HG03521 (cell line): ENCODE data around the gene TEX9.
"Not testable (repeated sequence)": the region's sequence is repeated elsewhere in the genome, so short reads cannot be mapped to it uniquely, and the experiment has no call there.

Source experiments
- ATAC-seq: cut with Tn5 transposase; IDR thresholded peaks from one replicate; pipeline ENCODE4 v1.9.1; 2021; ENCODE audit warnings: mild to moderate bottlenecking, moderate library complexity; ENCODE audit not compliant: unreplicated experiment

Gene TEX9

DNA sequence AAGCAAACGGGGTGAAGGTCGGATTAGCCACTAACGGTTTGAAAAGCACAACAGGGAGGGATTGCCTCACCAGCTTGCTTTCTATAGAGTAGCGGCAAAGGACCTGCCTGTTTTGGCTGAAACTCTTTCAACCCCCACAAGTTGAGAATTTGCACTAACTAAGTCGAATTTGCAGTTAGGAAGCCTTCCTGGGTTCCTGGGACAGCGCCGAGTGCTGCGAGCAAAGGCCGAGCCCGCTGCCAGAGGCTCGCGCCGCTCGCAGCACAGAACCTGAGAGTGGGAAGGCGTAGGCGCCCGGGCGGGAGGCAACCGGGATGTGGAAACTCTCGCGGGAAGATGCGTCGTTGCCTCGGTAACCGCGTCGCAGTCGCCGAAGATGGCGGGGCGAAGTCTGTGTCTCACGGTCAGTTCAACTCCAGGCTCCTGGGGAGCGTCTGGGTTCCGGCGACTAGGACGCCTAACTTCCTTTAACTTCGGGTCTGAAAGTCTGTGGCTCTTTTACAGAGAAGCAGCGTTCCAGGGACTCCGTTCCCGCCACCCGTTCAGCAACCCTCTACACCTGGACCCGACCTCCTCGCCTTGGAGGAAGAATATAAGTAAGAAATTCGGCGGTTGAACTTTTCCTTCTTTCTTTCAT is at the start of gene TEX9:
Gene TEX9, plus strand, starts transcription at position 352 of the 637 bp plus-strand sequence. Its CDS starts 25 bp downstream, at position 377.
- ATAC-seq: peak; percentile 96

DNA sequence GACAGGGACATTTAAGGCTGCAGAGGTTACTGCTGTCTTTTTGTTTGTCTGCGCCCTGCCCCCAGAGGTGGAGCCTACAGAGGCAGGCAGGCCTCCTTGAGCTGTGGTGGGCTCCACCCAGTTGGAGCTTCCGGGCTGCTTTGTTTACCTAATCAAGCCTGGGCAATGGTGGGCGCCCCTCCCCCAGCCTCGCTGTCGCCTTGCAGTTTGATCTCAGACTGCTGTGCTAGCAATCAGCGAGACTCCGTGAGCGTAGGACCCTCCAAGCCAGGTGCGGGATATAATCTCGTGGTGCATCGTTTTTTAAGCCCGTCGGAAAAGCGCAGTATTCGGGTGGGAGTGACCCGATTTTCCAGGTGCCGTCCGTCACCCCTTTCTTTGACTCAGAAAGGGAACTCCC is 48.7 kb upstream of the TEX9 start:
- ATAC-seq: not testable (repeated sequence)

DNA sequence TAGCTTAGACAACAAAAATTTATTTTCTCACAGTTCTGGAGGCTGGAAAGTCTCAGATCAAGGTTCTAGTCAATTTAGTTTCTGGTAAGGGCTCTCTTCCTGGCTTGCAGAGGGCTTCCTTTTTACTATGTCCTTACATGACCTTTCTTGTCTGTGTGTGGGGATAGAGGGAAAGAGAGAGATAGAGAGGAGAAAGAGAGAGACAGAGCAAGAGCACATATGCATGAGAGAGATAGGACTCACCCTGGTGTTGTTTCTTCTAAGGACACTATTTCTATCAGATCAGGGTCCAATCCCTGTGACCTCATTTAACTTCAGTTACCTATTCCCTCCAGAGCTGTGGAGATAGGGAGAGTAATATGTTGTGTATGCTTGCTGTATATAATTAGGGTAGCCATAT is 44.9 kb upstream of the TEX9 start:
- no peak for ATAC-seq

- ATAC-seq: no peak
Measured at GRCh38 chr15:56320861-56321260, 44.4 kb upstream of the TEX9 start.

GRCh38 chr15:56322444-56322843 is 42.8 kb upstream of the TEX9 start:
- ATAC-seq: no peak

DNA sequence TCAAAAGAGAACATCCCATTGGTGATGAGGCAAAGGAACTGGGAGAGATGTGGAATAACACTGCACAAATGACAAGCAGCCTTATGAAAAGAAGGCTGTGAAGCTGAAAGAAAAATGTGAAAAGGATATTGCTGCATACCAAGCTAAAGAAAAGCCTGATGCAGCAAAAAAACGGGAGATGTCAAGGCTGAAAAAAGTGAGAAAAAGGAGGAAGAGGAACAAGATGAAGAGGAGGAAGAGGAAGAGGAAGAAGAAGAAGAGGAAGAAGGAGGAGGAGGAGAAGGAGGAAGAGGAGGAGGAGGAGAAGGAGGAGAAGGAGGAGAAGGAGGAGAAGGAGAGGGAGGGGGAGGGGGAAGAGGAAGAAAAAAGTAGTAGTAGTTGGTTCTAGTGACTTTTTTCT is 41.8 kb upstream of the TEX9 start:
- ATAC-seq: no peak

DNA sequence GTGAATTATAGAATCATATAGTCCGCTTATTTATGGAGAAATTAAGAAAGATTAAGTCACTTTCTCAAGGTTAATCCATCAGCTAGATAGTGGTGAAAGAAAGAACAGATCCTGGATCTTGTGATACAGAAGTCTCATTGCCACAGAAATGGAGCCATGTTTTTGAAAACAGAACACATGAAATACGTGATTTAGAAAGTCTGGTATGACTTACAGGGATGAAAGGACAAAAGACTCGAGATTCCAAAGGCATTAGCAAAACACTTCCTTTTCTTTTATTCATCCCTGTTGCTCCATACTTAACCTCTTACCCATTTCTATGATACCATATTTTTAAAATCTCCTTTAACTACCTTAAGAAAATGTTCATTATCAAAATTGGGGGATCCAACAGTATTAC is 40.0 kb upstream of the TEX9 start:
- no peak for ATAC-seq

DNA sequence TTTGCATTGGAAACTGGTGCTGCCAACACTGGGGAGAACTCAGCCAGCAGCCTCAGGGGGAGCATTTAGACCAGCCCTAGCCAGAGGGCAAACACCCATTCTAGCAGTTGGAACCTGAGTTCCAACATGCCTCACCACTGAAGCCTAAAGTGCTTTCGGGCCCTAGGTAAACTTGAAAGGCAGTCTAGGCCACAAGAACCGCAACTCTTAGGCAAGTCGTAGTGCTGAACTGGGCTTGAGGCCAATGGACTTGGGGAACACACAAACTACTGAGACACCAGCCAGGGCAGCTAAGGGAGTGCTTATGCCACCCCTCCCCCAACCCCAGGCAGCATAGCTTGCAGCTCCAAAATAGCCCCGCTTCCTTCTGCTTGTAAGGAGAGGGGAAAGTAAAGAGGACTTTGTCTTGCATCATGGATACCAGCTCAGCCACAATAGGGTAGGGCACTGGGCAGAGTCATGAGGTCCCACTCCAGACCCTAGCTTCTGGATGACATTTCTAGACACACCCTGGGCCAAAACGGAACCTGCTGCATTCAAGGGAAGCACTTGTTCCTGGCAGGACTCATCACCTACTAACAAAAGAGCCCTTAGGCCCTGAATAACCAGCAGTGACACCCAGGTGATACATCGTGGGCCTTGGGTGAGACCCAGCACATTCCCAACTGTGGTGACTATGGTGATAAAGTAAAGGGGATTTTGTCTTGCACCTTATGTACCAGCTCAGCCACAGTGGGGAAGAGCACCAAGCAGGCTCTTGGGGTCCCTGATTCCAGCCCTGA is 37.3 kb upstream of the TEX9 start:
- ATAC-seq: no peak

GRCh38 chr15:56337084-56337725 is 28.0 kb upstream of the TEX9 start:
- no peak for ATAC-seq

DNA sequence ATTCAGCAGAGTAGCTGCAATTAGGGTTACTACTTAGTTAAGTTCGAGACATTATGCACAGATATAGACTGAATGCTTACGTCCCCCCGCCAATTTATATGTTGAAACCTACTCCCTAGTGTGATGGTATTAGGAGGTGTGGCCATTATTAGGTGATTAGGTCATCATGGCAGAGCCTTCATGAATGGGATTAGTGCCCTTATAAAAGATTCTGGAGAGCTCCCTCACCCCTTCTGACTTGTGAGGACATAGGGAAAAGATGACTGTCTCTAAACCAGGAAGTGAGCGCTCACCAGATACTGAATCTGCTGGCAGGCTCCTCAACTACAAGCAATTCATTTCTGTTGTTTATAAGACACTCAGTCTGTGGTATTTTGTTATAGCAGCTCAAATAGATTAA is 25.6 kb upstream of the TEX9 start:
- ATAC-seq: no peak

DNA sequence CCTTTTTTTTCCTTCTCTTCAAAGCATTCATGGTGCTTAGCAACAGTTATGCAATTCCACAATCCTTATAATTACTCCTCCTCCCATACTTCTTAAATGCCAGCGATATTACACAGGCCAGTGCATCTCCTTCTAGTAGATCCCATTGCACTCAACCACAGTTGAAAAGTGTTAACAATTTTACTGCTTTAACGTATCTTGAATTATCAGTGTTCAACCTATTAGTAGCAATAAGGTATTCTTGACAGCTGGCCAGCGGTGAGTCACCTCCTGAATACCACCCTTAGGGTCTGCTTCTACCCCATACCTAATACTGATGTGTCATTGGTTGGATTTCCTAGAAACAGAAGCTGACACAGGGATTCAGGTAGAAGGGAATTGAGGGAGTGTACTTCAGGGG is 24.0 kb upstream of the TEX9 start:
- no peak for ATAC-seq

- no peak for ATAC-seq
Measured at GRCh38 chr15:56342653-56343052, 22.6 kb upstream of the TEX9 start.

DNA sequence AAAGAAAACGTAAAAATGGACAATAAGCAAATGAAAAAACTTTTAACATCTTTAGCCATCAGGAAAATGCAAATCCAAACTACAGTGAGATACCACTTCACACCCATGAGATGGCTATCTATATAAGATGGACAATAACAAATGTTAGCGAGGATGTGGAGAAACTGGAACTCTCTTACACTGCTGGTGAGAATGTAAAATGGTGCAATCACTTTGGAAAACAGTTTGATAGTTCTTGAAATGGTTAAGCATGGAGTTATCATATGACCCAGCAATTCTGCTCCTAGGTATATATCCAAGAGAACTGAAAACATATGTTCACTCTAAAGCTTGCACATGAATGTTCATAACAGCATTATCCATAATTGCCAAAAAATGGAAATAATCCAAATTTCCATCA is 21.3 kb upstream of the TEX9 start:
- no peak for ATAC-seq

GRCh38 chr15:56344336-56344735 is 20.9 kb upstream of the TEX9 start:
- no peak for ATAC-seq

GRCh38 chr15:56346414-56346813 is 18.8 kb upstream of the TEX9 start:
- no peak for ATAC-seq

- no peak for ATAC-seq
Measured at GRCh38 chr15:56349554-56349953, 15.7 kb upstream of the TEX9 start.

DNA sequence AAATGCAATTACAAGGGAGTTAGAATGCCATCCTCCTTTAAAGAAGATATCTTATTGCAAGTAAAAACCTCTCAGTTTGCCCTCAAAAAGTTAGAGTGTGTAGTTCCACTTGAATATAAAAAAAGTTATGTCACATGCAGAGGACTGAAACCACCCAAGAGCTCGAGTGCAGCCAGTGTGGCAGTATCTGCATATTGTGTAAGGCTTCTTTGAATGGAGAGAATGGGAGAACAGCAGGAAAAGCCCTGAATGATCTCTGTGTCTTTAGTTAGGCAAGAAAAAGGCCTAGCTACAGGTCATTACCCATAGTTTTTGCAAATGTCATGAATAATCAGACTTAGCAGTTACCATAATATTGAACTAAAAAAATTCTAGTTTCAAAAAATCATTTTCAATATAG is 13.9 kb upstream of the TEX9 start:
- no peak for ATAC-seq

GRCh38 chr15:56351957-56352506 is 13.2 kb upstream of the TEX9 start:
- no peak for ATAC-seq

GRCh38 chr15:56353119-56353518 is 12.1 kb upstream of the TEX9 start:
- no peak for ATAC-seq

- ATAC-seq: no peak
Measured at GRCh38 chr15:56353740-56354139, 11.5 kb upstream of the TEX9 start.

DNA sequence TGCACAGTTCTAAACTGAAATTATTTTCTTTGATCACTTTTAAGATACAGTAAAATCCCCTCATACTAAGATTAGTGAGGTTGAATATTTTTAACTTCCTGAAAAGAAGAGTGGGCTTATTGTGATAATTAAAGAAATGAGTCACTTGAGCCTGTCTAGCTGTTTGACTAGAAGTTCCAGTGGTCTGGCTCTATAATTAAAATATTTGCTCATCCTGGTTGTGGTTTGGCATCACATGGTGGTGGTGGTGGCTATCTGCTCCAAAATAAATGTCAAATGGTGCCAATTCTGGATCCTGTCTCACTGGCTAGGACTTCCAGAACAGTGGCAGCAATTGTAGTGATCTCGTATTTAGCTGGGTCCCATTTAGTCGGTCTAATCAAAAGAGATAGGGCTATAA is 8.6 kb upstream of the TEX9 start:
- ATAC-seq: no peak

- no peak for ATAC-seq
Measured at GRCh38 chr15:56358604-56359003, 6.6 kb upstream of the TEX9 start.
